Activated T-helper 17 cell treated with anti-CD3 and anti-CD28 coated beads, Interleukin-2, amount 50 U/mL, for 72 hours (primary cell): ENCODE measurements around the gene VPS41. TPM values are rescaled to one million over a fixed set of nuclear protein-coding genes. Genes with fewer than 3 reads are reported as not detected.
A peak's percentile ranks its signal among the peaks of the same experiment; 100 is the strongest.

Experiments
- ATAC-seq: fragments of 150-1000 bp; cut with Tn5 transposase; replicated peaks from 2 replicates; pipeline ENCODE4 v1.10.0; 2021; ENCODE audit warnings: mild to moderate bottlenecking, moderate library complexity
- H3K27ac Mint-ChIP-seq: one replicate; pipeline ENCODE4 v1.8.0; 2022; ENCODE audit warnings: mixed read lengths
- H3K27me3 Mint-ChIP-seq: one replicate; pipeline ENCODE4 v1.8.0; 2022; ENCODE audit warnings: mixed read lengths
- H3K36me3 Mint-ChIP-seq: one replicate; pipeline ENCODE4 v1.8.0; 2022; ENCODE audit warnings: low read depth, mild to moderate bottlenecking, mixed read lengths
- H3K4me1 Mint-ChIP-seq: one replicate; pipeline ENCODE4 v1.8.0; 2022; ENCODE audit warnings: mixed read lengths
- H3K4me3 Mint-ChIP-seq: one replicate; pipeline ENCODE4 v1.8.0; 2022; ENCODE audit warnings: mild to moderate bottlenecking, mixed read lengths
- H3K9me3 Mint-ChIP-seq: one replicate; pipeline ENCODE4 v1.8.0; 2022; ENCODE audit warnings: mixed read lengths
- total RNA-seq, 2 donors: library from RNA; stranded (reverse); gene quantifications; one replicate each; pipeline ENCODE4 v1.2.3, GENCODE V29; 2022

VPS41 gene
- total RNA-seq, 2 donors from 2014 or later, result 78.4 to 80.5 TPM

DNA sequence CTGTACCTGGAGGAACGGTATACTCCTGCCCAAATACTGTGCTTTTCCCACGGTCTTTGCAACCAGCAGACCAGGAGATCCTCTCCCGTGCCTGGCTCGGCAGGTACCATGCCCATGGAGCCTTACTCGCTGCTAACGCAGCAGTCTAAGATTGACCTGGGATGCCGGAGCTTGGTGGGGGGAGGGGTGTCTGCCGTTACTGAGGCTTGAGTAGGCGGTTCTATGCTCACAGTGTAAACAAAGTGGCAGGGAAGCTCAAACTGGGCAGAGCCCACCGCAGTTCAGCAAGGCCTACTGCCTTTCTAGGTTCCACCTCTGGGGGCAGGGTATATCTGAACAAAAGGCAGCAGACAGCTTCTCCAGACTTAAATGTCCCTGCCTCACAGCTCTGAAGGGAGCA, 22.7 kb downstream of the VPS41 start:
- H3K27me3 Mint-ChIP-seq, result no peaks in the 10 kb centered on the region
- peaks cover 29% of the 10 kb centered on the region for H3K4me1 Mint-ChIP-seq
- H3K9me3 Mint-ChIP-seq, result peaks cover 4% of the 10 kb centered on the region
- ATAC-seq, result no peak
- H3K4me3 Mint-ChIP-seq, result no peak overlapping the region
- H3K27ac Mint-ChIP-seq, result no peak overlapping the region
- H3K36me3 Mint-ChIP-seq, result peaks cover 50% of the 10 kb centered on the region

DNA sequence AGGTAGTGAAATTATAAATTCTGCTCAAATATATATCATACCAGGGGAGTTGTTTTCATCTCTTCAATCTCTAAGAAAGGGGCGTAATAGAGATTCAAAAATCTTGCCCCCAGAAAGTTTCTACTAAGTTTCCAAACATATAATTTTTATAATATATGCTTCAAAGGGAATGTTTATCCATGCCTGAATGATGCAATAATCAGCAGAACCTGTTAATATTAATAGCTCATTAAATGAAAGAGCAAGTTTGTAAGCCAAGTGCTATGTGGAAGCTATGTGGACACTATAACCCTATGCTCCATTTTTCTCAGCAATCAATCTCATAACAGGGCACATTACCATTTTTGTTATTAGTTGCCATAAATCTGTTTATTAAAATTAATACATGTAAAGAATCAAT, 25.3 kb downstream of the VPS41 start:
- ATAC-seq, result no peak
- H3K4me1 Mint-ChIP-seq, result peaks cover 41% of the 10 kb centered on the region
- H3K9me3 Mint-ChIP-seq, result peaks cover 4% of the 10 kb centered on the region
- no peaks in the 10 kb centered on the region for H3K27me3 Mint-ChIP-seq
- H3K27ac Mint-ChIP-seq, result no peak overlapping the region
- H3K4me3 Mint-ChIP-seq, result no peak overlapping the region
- H3K36me3 Mint-ChIP-seq, result peaks cover 43% of the 10 kb centered on the region

DNA sequence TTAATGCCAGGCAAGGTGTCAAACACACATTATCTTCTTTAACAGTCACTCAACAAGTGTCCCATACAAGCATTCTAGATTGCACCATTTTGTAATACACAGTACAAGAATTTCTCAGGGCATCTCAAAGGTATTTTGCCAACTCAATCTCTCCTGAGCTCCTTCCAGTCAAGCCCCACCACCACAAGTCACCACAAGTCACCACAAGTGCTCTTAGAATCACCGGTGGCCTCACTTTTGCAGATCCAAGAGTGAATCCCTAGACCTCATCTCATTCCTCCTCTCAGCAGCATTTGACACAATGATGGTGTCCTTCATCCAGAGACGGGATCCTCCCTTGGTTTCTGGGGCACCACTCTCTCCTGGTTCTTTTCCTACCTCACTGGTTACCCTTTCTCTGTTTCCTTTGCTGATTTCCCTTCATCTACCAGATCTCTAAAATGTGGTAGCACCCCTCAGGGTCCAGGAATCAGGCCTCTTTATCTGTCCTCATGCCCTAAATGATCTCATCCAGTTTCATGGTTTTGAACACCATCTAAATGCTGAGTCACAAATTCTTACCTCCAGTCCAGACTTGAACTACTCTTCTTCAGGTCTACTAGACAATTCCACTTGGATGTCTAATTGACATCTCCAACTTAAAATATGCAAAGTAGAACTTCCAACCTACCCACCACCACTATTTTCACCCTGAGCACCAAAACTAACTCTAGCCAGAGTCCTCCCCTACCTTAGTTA, 26.9 kb downstream of the VPS41 start:
- H3K4me1 Mint-ChIP-seq, result peaks cover 35% of the 10 kb centered on the region
- peaks cover 1% of the 10 kb centered on the region for H3K9me3 Mint-ChIP-seq
- H3K4me3 Mint-ChIP-seq, result no peak overlapping the region
- no peaks in the 10 kb centered on the region for H3K27me3 Mint-ChIP-seq
- peak overlapping the region; percentile 7 for H3K27ac Mint-ChIP-seq
- H3K36me3 Mint-ChIP-seq, result peaks cover 31% of the 10 kb centered on the region
- ATAC-seq, result peak; percentile 54

GRCh38 chr7:38881015-38881414, 28.0 kb downstream of the VPS41 start:
- no peak overlapping the region for H3K4me3 Mint-ChIP-seq
- no peak for ATAC-seq
- peaks cover 39% of the 10 kb centered on the region for H3K4me1 Mint-ChIP-seq
- H3K27ac Mint-ChIP-seq, result no peak overlapping the region
- no peaks in the 10 kb centered on the region for H3K27me3 Mint-ChIP-seq
- no peaks in the 10 kb centered on the region for H3K9me3 Mint-ChIP-seq
- peaks cover 24% of the 10 kb centered on the region for H3K36me3 Mint-ChIP-seq

DNA sequence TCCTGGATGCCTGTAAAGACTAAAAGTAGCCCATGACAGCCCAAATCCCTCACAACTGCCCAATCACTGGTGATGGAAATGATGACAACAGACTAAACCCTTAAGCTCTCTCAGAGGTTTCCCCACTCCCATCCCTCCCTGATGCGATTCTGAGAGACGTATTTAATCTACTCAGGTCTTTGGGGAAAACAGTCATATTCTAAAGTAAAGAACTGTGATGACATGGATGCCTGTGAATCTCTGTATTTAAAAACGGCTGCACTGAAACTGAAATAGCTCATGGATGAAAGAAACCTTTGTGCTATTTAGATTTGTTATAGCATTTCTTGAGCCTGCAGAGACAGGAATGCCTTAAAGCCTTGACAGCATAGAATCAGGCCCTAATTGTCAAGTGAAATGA, 28.5 kb downstream of the VPS41 start:
- Mint-ChIP-seq H3K4me3 (no peak overlapping the region), H3K4me1 (peaks cover 37% of the 10 kb centered on the region), H3K27me3 (no peaks in the 10 kb centered on the region), H3K36me3 (peaks cover 22% of the 10 kb centered on the region), H3K27ac (no peak overlapping the region), H3K9me3 (no peaks in the 10 kb centered on the region)
- ATAC-seq, result no peak

DNA sequence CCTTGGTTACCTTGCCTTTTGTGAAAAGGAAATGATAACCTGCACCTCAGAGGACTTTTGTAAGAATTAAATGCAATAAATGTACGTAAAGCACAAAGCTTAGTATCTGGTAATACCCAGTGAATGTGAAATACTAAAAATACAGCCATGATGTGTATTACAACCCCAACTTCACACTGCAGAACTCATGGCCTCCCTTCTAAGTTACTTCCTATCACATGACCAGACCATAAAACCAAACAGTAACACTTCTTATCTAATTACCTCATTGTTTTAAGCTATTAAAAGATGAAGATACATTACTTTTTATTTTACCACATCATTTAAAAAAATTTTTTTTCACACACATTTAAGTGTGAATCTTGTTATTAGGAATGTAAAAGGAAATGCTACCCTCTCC, 29.0 kb downstream of the VPS41 start:
- Mint-ChIP-seq H3K36me3 (peaks cover 18% of the 10 kb centered on the region), H3K4me3 (no peak overlapping the region), H3K27ac (no peak overlapping the region), H3K4me1 (peaks cover 34% of the 10 kb centered on the region), H3K27me3 (no peaks in the 10 kb centered on the region), H3K9me3 (no peaks in the 10 kb centered on the region)
- no peak for ATAC-seq

DNA sequence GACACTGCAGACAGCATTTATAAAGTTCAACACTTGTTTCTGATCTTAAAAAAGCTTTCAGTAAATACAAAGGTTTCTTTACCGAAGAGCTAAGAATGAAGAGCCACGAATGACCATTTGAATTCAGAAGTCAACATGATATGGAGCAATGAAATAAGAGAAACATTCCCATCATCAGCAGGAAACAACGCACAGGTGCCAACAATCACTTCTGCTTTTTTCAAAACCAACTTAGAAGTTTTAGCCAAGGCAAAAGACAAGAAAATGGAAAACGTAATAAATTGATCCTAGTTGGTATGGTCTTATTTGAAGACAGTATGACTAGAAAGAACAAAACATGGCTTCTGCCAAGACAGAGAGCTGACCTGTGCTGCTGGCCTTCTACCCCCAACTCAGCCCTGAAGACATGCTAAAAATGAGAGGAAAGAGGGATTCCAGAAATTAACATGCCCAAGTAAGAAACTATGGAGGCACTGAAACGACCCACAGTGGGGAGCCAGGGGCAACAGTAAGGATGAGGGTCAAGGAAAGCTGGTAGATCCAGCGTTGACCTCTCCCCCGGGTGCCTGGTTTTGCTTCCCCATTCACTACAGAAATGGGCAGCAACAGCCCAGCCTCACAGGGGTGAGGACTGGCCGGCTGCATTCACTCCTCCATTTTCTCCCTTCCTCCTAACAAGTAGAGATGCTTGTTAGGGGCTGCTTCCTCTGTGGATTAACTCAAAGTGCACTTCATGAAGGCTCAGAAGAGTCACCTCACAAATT, 30.1 kb downstream of the VPS41 start:
- Mint-ChIP-seq H3K4me1 (peaks cover 34% of the 10 kb centered on the region), H3K4me3 (no peak overlapping the region), H3K27ac (no peak overlapping the region), H3K27me3 (no peaks in the 10 kb centered on the region), H3K36me3 (peaks cover 18% of the 10 kb centered on the region), H3K9me3 (no peaks in the 10 kb centered on the region)
- no peak for ATAC-seq

- H3K9me3 Mint-ChIP-seq, result no peaks in the 10 kb centered on the region
- peaks cover 11% of the 10 kb centered on the region for H3K36me3 Mint-ChIP-seq
- ATAC-seq, result no peak
- peaks cover 18% of the 10 kb centered on the region for H3K4me1 Mint-ChIP-seq
- H3K4me3 Mint-ChIP-seq, result no peak overlapping the region
- H3K27ac Mint-ChIP-seq, result no peak overlapping the region
- no peaks in the 10 kb centered on the region for H3K27me3 Mint-ChIP-seq
Observed at GRCh38 chr7:38873433-38873832, 35.6 kb downstream of the VPS41 start.

GRCh38 chr7:38872202-38872601, 36.8 kb downstream of the VPS41 start:
- H3K9me3 Mint-ChIP-seq, result no peaks in the 10 kb centered on the region
- H3K36me3 Mint-ChIP-seq, result peaks cover 10% of the 10 kb centered on the region
- H3K27ac Mint-ChIP-seq, result no peak overlapping the region
- H3K27me3 Mint-ChIP-seq, result no peaks in the 10 kb centered on the region
- peaks cover 12% of the 10 kb centered on the region for H3K4me1 Mint-ChIP-seq
- no peak overlapping the region for H3K4me3 Mint-ChIP-seq
- ATAC-seq, result no peak

DNA sequence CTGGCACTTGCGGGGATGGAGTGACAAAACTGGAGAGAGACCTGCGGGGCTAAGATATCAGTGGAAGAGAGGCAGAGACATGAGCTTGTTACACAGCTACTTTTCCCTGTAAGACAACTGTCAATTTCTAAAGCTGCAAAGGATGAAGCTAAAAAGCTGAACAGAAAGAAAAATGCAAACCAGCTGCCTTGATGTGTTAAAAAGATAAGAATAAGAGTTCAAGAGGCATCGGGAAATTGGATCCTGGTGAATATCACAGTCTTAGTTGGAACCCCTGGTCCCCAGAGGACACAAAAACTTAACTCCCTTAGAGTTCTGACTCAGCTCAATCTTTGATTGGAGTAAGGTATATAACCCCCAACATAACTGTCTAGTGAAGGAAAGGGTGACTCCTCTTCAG, 38.8 kb downstream of the VPS41 start:
- Mint-ChIP-seq H3K9me3 (no peaks in the 10 kb centered on the region), H3K27ac (no peak overlapping the region), H3K27me3 (no peaks in the 10 kb centered on the region), H3K4me3 (no peak overlapping the region), H3K36me3 (peaks cover 10% of the 10 kb centered on the region), H3K4me1 (peaks cover 5% of the 10 kb centered on the region)
- no peak for ATAC-seq

GRCh38 chr7:38863601-38864291, 45.2 kb downstream of the VPS41 start:
- no peak for ATAC-seq
- Mint-ChIP-seq H3K27ac (no peak overlapping the region), H3K27me3 (no peaks in the 10 kb centered on the region), H3K4me1 (no peaks in the 10 kb centered on the region), H3K9me3 (no peaks in the 10 kb centered on the region), H3K4me3 (no peak overlapping the region), H3K36me3 (peaks cover 35% of the 10 kb centered on the region)

GRCh38 chr7:38862666-38863065, 46.3 kb downstream of the VPS41 start:
- no peak for ATAC-seq
- H3K9me3 Mint-ChIP-seq, result no peaks in the 10 kb centered on the region
- no peak overlapping the region for H3K4me3 Mint-ChIP-seq
- no peaks in the 10 kb centered on the region for H3K4me1 Mint-ChIP-seq
- peaks cover 35% of the 10 kb centered on the region for H3K36me3 Mint-ChIP-seq
- no peak overlapping the region for H3K27ac Mint-ChIP-seq
- H3K27me3 Mint-ChIP-seq, result no peaks in the 10 kb centered on the region

GRCh38 chr7:38858259-38858884, 50.6 kb downstream of the VPS41 start:
- H3K4me3 Mint-ChIP-seq, result no peak overlapping the region
- H3K9me3 Mint-ChIP-seq, result peaks cover 3% of the 10 kb centered on the region
- H3K27ac Mint-ChIP-seq, result no peak overlapping the region
- no peaks in the 10 kb centered on the region for H3K27me3 Mint-ChIP-seq
- no peaks in the 10 kb centered on the region for H3K4me1 Mint-ChIP-seq
- peaks cover 47% of the 10 kb centered on the region for H3K36me3 Mint-ChIP-seq
- ATAC-seq, result no peak

- no peaks in the 10 kb centered on the region for H3K27me3 Mint-ChIP-seq
- H3K4me1 Mint-ChIP-seq, result peaks cover 5% of the 10 kb centered on the region
- no peak for ATAC-seq
- H3K4me3 Mint-ChIP-seq, result no peak overlapping the region
- H3K9me3 Mint-ChIP-seq, result peaks cover 3% of the 10 kb centered on the region
- H3K27ac Mint-ChIP-seq, result no peak overlapping the region
- peaks cover 22% of the 10 kb centered on the region for H3K36me3 Mint-ChIP-seq
Observed at GRCh38 chr7:38855867-38856266, 53.1 kb downstream of the VPS41 start.
